Sigmoid colon (tissue), 4 donors: Measurements from ENCODE around the gene PACS2.
"Not testable (repeated sequence)": the region's sequence is repeated elsewhere in the genome, so short reads cannot be mapped to it uniquely, and the experiment has no call there.

Experiments
- CTCF ChIP-seq, 4 experiments: fragments of 450-650 bp in 3 of 4; fragments of 200-600 bp in 1 of 4; IDR thresholded peaks; one replicate each; pipeline ENCODE4 v1.5.1; 2016 to 2019; ENCODE audit warnings: antibody characterized with exemption in 4 of 4, mild to moderate bottlenecking in 3 of 4, moderate library complexity in 2 of 4
- EP300 ChIP-seq, 4 donors: sonication (generic); formaldehyde crosslinking; IDR thresholded peaks; one replicate each; pipeline ENCODE4 v1.6.1; 2017; ENCODE audit warnings: antibody characterized with exemption in 4 of 4
- POLR2A ChIP-seq, 2 donors: fragments of 450-650 bp; IDR thresholded peaks; one replicate each; pipeline ENCODE4 v1.6.1; 2016; ENCODE audit warnings: antibody characterized with exemption in 2 of 2, mild to moderate bottlenecking in 2 of 2, moderate library complexity in 2 of 2
- POLR2AphosphoS5 ChIP-seq, 4 donors: sonication (generic); formaldehyde crosslinking; IDR thresholded peaks; one replicate each; pipeline ENCODE4 v1.6.1; 2017; ENCODE audit warnings: antibody characterized with exemption in 4 of 4

GRCh38 chr14:105327695-105328045, 13.1 kb downstream of the PACS2 start:
- TF ChIP-seq POLR2AphosphoS5, CTCF, POLR2A, EP300 (IDR thresholded peaks at IDR 0.05): not testable (repeated sequence)
